ENCODE data around the gene ARHGAP1.

Gene ARHGAP1

GRCh38 chr11:46643531-46643930, 56.9 kb downstream of the ARHGAP1 start:
- no peak for DNase-seq (ENCODE audit: low read depth in 2 of 2, low spot score in 1 of 2)

GRCh38 chr11:46642627-46643335, 57.6 kb downstream of the ARHGAP1 start:
- no peak for DNase-seq (ENCODE audit: low read depth in 2 of 2, low spot score in 1 of 2)

GRCh38 chr11:46641639-46642038, 58.8 kb downstream of the ARHGAP1 start:
- no peak for DNase-seq (ENCODE audit: low read depth in 2 of 2, low spot score in 1 of 2)

- no peak for DNase-seq (ENCODE audit: low read depth in 2 of 2, low spot score in 1 of 2)
These were observed 60.2 kb downstream of the ARHGAP1 start for GRCh38 chr11:46640036-46640788.

- no peak for DNase-seq (ENCODE audit: low read depth in 2 of 2, low spot score in 1 of 2)
These were observed 61.1 kb downstream of the ARHGAP1 start for GRCh38 chr11:46639197-46639839.

GRCh38 chr11:46637546-46637945, 62.9 kb downstream of the ARHGAP1 start:
- DNase-seq (ENCODE audit: low read depth in 2 of 2, low spot score in 1 of 2), result no peak

GRCh38 chr11:46635557-46636139, 64.8 kb downstream of the ARHGAP1 start:
- no peak for DNase-seq (ENCODE audit: low read depth in 2 of 2, low spot score in 1 of 2)

GRCh38 chr11:46633291-46634217, 66.9 kb downstream of the ARHGAP1 start:
- DNase-seq (ENCODE audit: low read depth in 2 of 2, low spot score in 1 of 2), result no peak

- no peak for DNase-seq (ENCODE audit: low read depth in 2 of 2, low spot score in 1 of 2)
These were observed 67.9 kb downstream of the ARHGAP1 start for GRCh38 chr11:46632502-46632901.

- no peak for DNase-seq (ENCODE audit: low read depth in 2 of 2, low spot score in 1 of 2)
These were observed 68.7 kb downstream of the ARHGAP1 start for GRCh38 chr11:46631676-46632075.

- no peak for DNase-seq (ENCODE audit: low read depth in 2 of 2, low spot score in 1 of 2)
These were observed 70.2 kb downstream of the ARHGAP1 start for GRCh38 chr11:46630237-46630636.

GRCh38 chr11:46628961-46629360, 71.5 kb downstream of the ARHGAP1 start:
- no peak for DNase-seq (ENCODE audit: low read depth in 2 of 2, low spot score in 1 of 2)
